ENCODE results near the gene EYA3.

EYA3 gene

GRCh38 chr1:27958513-27958912 lies 129.9 kb downstream of the EYA3 start:
- TF ChIP-seq ZFX (IDR thresholded peaks at IDR 0.05), result no peak
- no peak for TF ChIP-seq CTCF (conservative IDR thresholded peaks at IDR 0.05)
- H3K27ac ChIP-seq, result no peak overlapping the region; the same call in 1 of the 2 replicates

GRCh38 chr1:27957655-27958054 lies 130.8 kb downstream of the EYA3 start:
- H3K27ac ChIP-seq, result no peak overlapping the region
- TF ChIP-seq ZFX (IDR thresholded peaks at IDR 0.05) (no peak), CTCF (conservative IDR thresholded peaks at IDR 0.05) (no peak)

GRCh38 chr1:27956761-27957160 lies 131.6 kb downstream of the EYA3 start:
- TF ChIP-seq CTCF (conservative IDR thresholded peaks at IDR 0.05) (no peak), ZFX (IDR thresholded peaks at IDR 0.05) (no peak)
- no peak overlapping the region for H3K27ac ChIP-seq

GRCh38 chr1:27955076-27955475 lies 133.3 kb downstream of the EYA3 start:
- no peak for TF ChIP-seq ZFX (IDR thresholded peaks at IDR 0.05)
- TF ChIP-seq CTCF (conservative IDR thresholded peaks at IDR 0.05), result no peak
- H3K27ac ChIP-seq, result no peak overlapping the region

- no peak overlapping the region for H3K27ac ChIP-seq
- TF ChIP-seq CTCF (conservative IDR thresholded peaks at IDR 0.05), result no peak
- TF ChIP-seq ZFX (IDR thresholded peaks at IDR 0.05), result no peak
These were observed 134.2 kb downstream of the EYA3 start for GRCh38 chr1:27954186-27954585.

GRCh38 chr1:27952147-27952546 lies 136.3 kb downstream of the EYA3 start:
- no peak for TF ChIP-seq CTCF (conservative IDR thresholded peaks at IDR 0.05)
- no peak for TF ChIP-seq ZFX (IDR thresholded peaks at IDR 0.05)

GRCh38 chr1:27951396-27951795 lies 137.0 kb downstream of the EYA3 start:
- TF ChIP-seq CTCF (conservative IDR thresholded peaks at IDR 0.05) (no peak), ZFX (IDR thresholded peaks at IDR 0.05) (no peak)
- no peak overlapping the region for H3K27ac ChIP-seq

More at GRCh38 chr1:27952147-27952546, 136.3 kb downstream of the EYA3 start:
- H3K27ac ChIP-seq, result no peak overlapping the region
